GM12878 (cell line): Measurements from ENCODE around the gene PLEKHN1. TPM values are rescaled to one million over a fixed set of nuclear protein-coding genes. Genes with fewer than 3 reads are reported as not detected.

Experiments used
- DPF2 ChIP-seq: fragments of 450-650 bp; IDR thresholded peaks from 2 replicates; pipeline ENCODE4 v1.6.1; 2017; ENCODE audit warnings: mild to moderate bottlenecking
- E2F4 ChIP-seq: IDR thresholded peaks from 2 replicates; pipeline ENCODE4 v1.6.1; 2012; ENCODE audit warnings: low read depth, low read length, improper control_type of control experiment
- ETV6 ChIP-seq, 2 experiments: fragments of 450-650 bp in 1 of 2; IDR thresholded peaks in 1 of 2; conservative IDR thresholded peaks in 1 of 2; 2 replicates each; pipeline ENCODE4 v1.6.1; 2014; ENCODE audit warnings: antibody characterized with exemption in 1 of 2, borderline replicate concordance in 1 of 2, low read depth in 1 of 2, mild to moderate bottlenecking in 1 of 2, moderate library complexity in 1 of 2
- IKZF2 ChIP-seq, 2 experiments: fragments of 450-650 bp; IDR thresholded peaks; 2 replicates each; pipeline ENCODE4 v1.6.1; 2017; ENCODE audit warnings: mild to moderate bottlenecking in 2 of 2, moderate library complexity in 2 of 2
- PML ChIP-seq: IDR thresholded peaks from 2 replicates; pipeline ENCODE4 v1.6.1; 2012; ENCODE audit warnings: low read length, inconsistent platforms
- YY1 ChIP-seq: IDR thresholded peaks from 2 replicates; pipeline ENCODE4 v1.6.1; 2011; ENCODE audit warnings: low read depth, mild to moderate bottlenecking, low read length
- ZNF217 ChIP-seq: fragments of 450-650 bp; IDR thresholded peaks from 2 replicates; pipeline ENCODE4 v1.6.1; 2017; ENCODE audit warnings: antibody characterized with exemption, mild to moderate bottlenecking
- polyA plus RNA-seq, 11 experiments: library from polyadenylated mRNA; depleted of rRNA in 4 of 11; unstranded in 6 of 11; stranded (reverse) in 5 of 11; fragments of >200 nt; fragmentation: Nextera tagmentation in 4 of 11; fragmentation: Illumina TruSeq in 1 of 11; extraction: Ambion mirVana in 4 of 11; extraction: Trizol in 1 of 11; gene quantifications; 1 replicate in 1 of 11; 2 replicates in 10 of 11; pipeline versions ENCODE4 v1.2.1 to v1.2.3, GENCODE V29; 2011 to 2016; ENCODE audit warnings: inconsistent platforms in 2 of 11, missing spikeins in 2 of 11, low read depth in 1 of 11
- total RNA-seq, 4 experiments: library from RNA; depleted of rRNA in 3 of 4; stranded (reverse); fragments of >200 nt in 3 of 4; fragmentation: Illumina TruSeq in 1 of 4; extraction: Trizol in 1 of 4; gene quantifications; 2 replicates each; pipeline versions ENCODE4 v1.2.1 to v1.2.3, GENCODE V29; 2013 to 2021
- TF ChIP-seq, protein P1 (sequence below): IDR thresholded peaks from 2 replicates; pipeline ENCODE4 v1.6.1; 2011; ENCODE audit warnings: borderline replicate concordance, low read depth, mild to moderate bottlenecking, moderate library complexity, low read length; ENCODE audit not compliant: insufficient read depth, poor library complexity, severe bottlenecking
- TF ChIP-seq, protein P2 (sequence below): fragments of 450-650 bp; IDR thresholded peaks from 2 replicates; pipeline ENCODE4 v1.6.1; 2014; ENCODE audit warnings: mild to moderate bottlenecking
- TF ChIP-seq, protein P3 (sequence below): fragments of 450-650 bp; formaldehyde crosslinking; IDR thresholded peaks from 2 replicates; pipeline ENCODE4 v1.4.0; 2022; ENCODE audit warnings: mild to moderate bottlenecking, moderate library complexity
- TF ChIP-seq, protein P4 (sequence below): fragments of 450-650 bp; formaldehyde crosslinking; IDR thresholded peaks from 2 replicates; pipeline ENCODE4 v1.4.0; 2020; ENCODE audit warnings: mild to moderate bottlenecking, moderate library complexity
- TF ChIP-seq, protein P5 (sequence below): fragments of 450-650 bp; IDR thresholded peaks from 2 replicates; pipeline ENCODE4 v1.6.1; 2016; ENCODE audit warnings: mild to moderate bottlenecking

Gene PLEKHN1
- total and polyA plus RNA-seq, 10 of the 15 experiments (the other 5 are each of a cell fraction or from before 2014, with no cell fraction given) = 0.04 to 0.26 (median 0.18) TPM; not detected in 6

DNA sequence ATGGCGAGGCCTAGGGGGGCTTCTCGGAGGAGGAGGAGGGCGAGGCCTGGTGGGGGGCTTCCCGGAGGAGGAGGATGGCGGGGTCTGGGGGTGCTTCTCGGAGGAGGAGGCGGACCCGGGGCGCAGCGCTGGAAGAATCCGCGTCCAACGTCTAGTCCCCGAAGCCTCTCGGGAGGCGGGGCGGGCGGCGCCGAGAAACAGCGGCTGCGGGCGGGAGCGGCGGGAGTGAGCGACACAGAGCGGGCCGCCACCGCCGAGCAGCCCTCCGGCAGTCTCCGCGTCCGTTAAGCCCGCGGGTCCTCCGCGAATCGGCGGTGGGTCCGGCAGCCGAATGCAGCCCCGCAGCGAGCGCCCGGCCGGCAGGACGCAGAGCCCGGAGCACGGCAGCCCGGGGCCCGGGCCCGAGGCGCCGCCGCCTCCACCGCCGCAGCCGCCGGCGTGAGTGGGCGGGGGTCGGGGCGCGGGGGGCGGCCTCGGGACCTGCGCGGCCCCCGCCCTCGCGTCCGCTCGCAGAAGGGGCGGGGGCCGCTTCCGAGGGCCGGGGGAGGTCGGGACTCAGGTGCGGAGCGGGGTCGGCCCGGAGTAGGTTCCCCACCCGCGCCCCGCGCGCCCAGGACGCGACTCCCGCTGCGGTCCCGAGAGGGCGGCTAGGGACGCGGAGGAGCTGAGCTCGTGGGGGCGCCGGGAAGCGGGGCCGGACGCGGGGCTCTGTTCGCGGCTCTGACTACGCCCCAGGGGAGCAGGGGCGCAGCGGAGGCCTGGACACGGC lies 5.7 kb upstream of the PLEKHN1 start, which contains the start of gene KLHL17 (continued):
- peak; percentile 63; the same call in 1 of the 2 replicates for TF ChIP-seq YY1
- TF ChIP-seq, protein P1, sequence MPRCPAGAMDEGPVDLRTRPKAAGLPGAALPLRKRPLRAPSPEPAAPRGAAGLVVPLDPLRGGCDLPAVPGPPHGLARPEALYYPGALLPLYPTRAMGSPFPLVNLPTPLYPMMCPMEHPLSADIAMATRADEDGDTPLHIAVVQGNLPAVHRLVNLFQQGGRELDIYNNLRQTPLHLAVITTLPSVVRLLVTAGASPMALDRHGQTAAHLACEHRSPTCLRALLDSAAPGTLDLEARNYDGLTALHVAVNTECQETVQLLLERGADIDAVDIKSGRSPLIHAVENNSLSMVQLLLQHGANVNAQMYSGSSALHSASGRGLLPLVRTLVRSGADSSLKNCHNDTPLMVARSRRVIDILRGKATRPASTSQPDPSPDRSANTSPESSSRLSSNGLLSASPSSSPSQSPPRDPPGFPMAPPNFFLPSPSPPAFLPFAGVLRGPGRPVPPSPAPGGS = no peak
- no peak for TF ChIP-seq ETV6 (conservative IDR thresholded peaks at IDR 0.05 in 1 of 2, IDR thresholded peaks at IDR 0.05 in 1 of 2; ENCODE audit: borderline replicate concordance in 1 of 2, low read depth in 1 of 2)
- TF ChIP-seq, protein P2, sequence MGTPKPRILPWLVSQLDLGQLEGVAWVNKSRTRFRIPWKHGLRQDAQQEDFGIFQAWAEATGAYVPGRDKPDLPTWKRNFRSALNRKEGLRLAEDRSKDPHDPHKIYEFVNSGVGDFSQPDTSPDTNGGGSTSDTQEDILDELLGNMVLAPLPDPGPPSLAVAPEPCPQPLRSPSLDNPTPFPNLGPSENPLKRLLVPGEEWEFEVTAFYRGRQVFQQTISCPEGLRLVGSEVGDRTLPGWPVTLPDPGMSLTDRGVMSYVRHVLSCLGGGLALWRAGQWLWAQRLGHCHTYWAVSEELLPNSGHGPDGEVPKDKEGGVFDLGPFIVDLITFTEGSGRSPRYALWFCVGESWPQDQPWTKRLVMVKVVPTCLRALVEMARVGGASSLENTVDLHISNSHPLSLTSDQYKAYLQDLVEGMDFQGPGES = no peak
- TF ChIP-seq, protein P3, sequence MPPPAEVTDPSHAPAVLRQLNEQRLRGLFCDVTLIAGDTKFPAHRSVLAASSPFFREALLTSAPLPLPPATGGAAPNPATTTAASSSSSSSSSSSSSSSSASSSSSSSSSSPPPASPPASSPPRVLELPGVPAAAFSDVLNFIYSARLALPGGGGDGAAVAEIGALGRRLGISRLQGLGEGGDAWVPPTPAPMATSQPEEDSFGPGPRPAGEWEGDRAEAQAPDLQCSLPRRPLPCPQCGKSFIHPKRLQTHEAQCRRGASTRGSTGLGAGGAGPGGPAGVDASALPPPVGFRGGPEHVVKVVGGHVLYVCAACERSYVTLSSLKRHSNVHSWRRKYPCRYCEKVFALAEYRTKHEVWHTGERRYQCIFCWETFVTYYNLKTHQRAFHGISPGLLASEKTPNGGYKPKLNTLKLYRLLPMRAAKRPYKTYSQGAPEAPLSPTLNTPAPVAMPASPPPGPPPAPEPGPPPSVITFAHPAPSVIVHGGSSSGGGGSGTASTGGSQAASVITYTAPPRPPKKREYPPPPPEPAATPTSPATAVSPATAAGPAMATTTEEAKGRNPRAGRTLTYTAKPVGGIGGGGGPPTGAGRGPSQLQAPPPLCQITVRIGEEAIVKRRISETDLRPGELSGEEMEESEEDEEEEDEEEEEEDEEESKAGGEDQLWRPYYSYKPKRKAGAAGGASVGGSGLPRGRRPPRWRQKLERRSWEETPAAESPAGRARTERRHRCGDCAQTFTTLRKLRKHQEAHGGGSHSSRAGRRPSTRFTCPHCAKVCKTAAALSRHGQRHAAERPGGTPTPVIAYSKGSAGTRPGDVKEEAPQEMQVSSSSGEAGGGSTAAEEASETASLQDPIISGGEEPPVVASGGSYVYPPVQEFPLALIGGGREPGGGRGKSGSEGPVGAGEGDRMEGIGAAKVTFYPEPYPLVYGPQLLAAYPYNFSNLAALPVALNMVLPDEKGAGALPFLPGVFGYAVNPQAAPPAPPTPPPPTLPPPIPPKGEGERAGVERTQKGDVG (CRISPR knock-in tag) = no peak
- peak; percentile 48; the same call in 1 of the 2 replicates for TF ChIP-seq E2F4
- no peak for TF ChIP-seq PML
- no peak for TF ChIP-seq DPF2
- TF ChIP-seq, protein P4, sequence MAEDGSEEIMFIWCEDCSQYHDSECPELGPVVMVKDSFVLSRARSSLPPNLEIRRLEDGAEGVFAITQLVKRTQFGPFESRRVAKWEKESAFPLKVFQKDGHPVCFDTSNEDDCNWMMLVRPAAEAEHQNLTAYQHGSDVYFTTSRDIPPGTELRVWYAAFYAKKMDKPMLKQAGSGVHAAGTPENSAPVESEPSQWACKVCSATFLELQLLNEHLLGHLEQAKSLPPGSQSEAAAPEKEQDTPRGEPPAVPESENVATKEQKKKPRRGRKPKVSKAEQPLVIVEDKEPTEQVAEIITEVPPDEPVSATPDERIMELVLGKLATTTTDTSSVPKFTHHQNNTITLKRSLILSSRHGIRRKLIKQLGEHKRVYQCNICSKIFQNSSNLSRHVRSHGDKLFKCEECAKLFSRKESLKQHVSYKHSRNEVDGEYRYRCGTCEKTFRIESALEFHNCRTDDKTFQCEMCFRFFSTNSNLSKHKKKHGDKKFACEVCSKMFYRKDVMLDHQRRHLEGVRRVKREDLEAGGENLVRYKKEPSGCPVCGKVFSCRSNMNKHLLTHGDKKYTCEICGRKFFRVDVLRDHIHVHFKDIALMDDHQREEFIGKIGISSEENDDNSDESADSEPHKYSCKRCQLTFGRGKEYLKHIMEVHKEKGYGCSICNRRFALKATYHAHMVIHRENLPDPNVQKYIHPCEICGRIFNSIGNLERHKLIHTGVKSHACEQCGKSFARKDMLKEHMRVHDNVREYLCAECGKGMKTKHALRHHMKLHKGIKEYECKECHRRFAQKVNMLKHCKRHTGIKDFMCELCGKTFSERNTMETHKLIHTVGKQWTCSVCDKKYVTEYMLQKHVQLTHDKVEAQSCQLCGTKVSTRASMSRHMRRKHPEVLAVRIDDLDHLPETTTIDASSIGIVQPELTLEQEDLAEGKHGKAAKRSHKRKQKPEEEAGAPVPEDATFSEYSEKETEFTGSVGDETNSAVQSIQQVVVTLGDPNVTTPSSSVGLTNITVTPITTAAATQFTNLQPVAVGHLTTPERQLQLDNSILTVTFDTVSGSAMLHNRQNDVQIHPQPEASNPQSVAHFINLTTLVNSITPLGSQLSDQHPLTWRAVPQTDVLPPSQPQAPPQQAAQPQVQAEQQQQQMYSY = no peak
- TF ChIP-seq, protein P5, sequence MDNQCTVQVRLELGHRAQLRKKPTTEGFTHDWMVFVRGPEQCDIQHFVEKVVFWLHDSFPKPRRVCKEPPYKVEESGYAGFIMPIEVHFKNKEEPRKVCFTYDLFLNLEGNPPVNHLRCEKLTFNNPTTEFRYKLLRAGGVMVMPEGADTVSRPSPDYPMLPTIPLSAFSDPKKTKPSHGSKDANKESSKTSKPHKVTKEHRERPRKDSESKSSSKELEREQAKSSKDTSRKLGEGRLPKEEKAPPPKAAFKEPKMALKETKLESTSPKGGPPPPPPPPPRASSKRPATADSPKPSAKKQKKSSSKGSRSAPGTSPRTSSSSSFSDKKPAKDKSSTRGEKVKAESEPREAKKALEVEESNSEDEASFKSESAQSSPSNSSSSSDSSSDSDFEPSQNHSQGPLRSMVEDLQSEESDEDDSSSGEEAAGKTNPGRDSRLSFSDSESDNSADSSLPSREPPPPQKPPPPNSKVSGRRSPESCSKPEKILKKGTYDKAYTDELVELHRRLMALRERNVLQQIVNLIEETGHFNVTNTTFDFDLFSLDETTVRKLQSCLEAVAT = 0 out of 2 replicates have a peak, but pooled peaks have one; percentile 23
- peak; percentile 93 for TF ChIP-seq ZNF217
- TF ChIP-seq IKZF2 (IDR thresholded peaks at IDR 0.05) = no peak
